DND-41 (cell line): ENCODE results near the gene DGKQ.

Source experiments
- ATAC-seq: fragments of 200-7000 bp; cut with Tn5 transposase; 3 replicates; pipeline ENCODE4 v1.9.1; 2021; ENCODE audit warnings: low read depth; ENCODE audit not compliant: insufficient read depth
- DNase-seq: peaks from one replicate; pipeline ENCODE4 v3.0.0-alpha.2; 2020
- H2AFZ ChIP-seq: 2 replicates; pipeline ENCODE4 v1.6.0; 2012; ENCODE audit warnings: low read depth, low read length
- H3K27ac ChIP-seq: 2 replicates; pipeline ENCODE4 v1.5.1; 2012; ENCODE audit warnings: low read length, inconsistent platforms
- H3K27me3 ChIP-seq: fragments of 200-600 bp; sonication (generic); 2 replicates; pipeline ENCODE4 v1.6.0; 2012; ENCODE audit warnings: low read length, mild to moderate bottlenecking, inconsistent platforms; ENCODE audit not compliant: insufficient read depth, poor library complexity
- H3K36me3 ChIP-seq: 2 replicates; pipeline ENCODE4 v1.5.1; 2012; ENCODE audit warnings: low read length, inconsistent platforms; ENCODE audit not compliant: insufficient read depth
- H3K4me1 ChIP-seq: 2 replicates; pipeline ENCODE4 v1.5.1; 2012; ENCODE audit warnings: mild to moderate bottlenecking, low read length; ENCODE audit not compliant: insufficient read depth
- H3K4me2 ChIP-seq: 2 replicates; pipeline ENCODE4 v1.6.0; 2012; ENCODE audit warnings: mild to moderate bottlenecking, moderate library complexity, low read length, inconsistent platforms; ENCODE audit not compliant: insufficient read depth
- H3K4me3 ChIP-seq, 2 experiments: fragments of 200-600 bp in 1 of 2; shearing (Covaris generic) in 1 of 2; 2 replicates each; pipeline ENCODE4 v1.5.1; 2012 to 2016; ENCODE audit warnings: inconsistent platforms in 2 of 2, low read length in 2 of 2, mild to moderate bottlenecking in 2 of 2, low read depth in 1 of 2, moderate library complexity in 1 of 2
- H3K79me2 ChIP-seq: 2 replicates; pipeline ENCODE4 v1.6.0; 2012; ENCODE audit warnings: low read length, inconsistent platforms; ENCODE audit not compliant: insufficient read depth
- H3K9ac ChIP-seq: 2 replicates; pipeline ENCODE4 v1.6.0; 2012; ENCODE audit warnings: low read depth, mild to moderate bottlenecking, inconsistent platforms, low read length, moderate library complexity
- H3K9me3 ChIP-seq: 2 replicates; pipeline ENCODE4 v1.5.1; 2012; ENCODE audit warnings: low read length, moderate library complexity, mild to moderate bottlenecking, inconsistent platforms; ENCODE audit not compliant: insufficient read depth, severe bottlenecking
- H4K20me1 ChIP-seq: 2 replicates; pipeline ENCODE4 v1.6.0; 2012; ENCODE audit warnings: low read length; ENCODE audit not compliant: insufficient read depth
- EZH2 ChIP-seq: IDR thresholded peaks from 3 replicates; pipeline ENCODE4 v1.6.1; 2012; ENCODE audit warnings: borderline replicate concordance, low read depth, mild to moderate bottlenecking, moderate library complexity, low read length, inconsistent platforms; ENCODE audit not compliant: severe bottlenecking
- TF ChIP-seq, protein P1 (sequence below): IDR thresholded peaks from 2 replicates; pipeline ENCODE4 v1.5.1; 2012; ENCODE audit warnings: borderline replicate concordance, low read length, moderate library complexity, mild to moderate bottlenecking; ENCODE audit not compliant: poor library complexity, severe bottlenecking; ENCODE audit errors: extremely low read depth

DGKQ gene

GRCh38 chr4:1004071-1004418 lies 30.7 kb upstream of the DGKQ start:
- no peaks in the 10 kb centered on the region for H3K27me3 ChIP-seq
- no peak overlapping the region for H3K27ac ChIP-seq
- TF ChIP-seq EZH2 = no peak
- TF ChIP-seq, protein P1, sequence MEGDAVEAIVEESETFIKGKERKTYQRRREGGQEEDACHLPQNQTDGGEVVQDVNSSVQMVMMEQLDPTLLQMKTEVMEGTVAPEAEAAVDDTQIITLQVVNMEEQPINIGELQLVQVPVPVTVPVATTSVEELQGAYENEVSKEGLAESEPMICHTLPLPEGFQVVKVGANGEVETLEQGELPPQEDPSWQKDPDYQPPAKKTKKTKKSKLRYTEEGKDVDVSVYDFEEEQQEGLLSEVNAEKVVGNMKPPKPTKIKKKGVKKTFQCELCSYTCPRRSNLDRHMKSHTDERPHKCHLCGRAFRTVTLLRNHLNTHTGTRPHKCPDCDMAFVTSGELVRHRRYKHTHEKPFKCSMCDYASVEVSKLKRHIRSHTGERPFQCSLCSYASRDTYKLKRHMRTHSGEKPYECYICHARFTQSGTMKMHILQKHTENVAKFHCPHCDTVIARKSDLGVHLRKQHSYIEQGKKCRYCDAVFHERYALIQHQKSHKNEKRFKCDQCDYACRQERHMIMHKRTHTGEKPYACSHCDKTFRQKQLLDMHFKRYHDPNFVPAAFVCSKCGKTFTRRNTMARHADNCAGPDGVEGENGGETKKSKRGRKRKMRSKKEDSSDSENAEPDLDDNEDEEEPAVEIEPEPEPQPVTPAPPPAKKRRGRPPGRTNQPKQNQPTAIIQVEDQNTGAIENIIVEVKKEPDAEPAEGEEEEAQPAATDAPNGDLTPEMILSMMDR = no peak
- no peak overlapping the region for H3K9ac ChIP-seq
- ATAC-seq (no peak), DNase-seq (no peak)
- no peak overlapping the region for H3K4me3 ChIP-seq
- H2AFZ ChIP-seq = no peak overlapping the region
- no peak overlapping the region for H3K4me2 ChIP-seq
- no peaks in the 10 kb centered on the region for H3K79me2 ChIP-seq
- H4K20me1 ChIP-seq = peaks cover 7% of the 10 kb centered on the region; the same call in 1 of the 2 replicates
- H3K36me3 ChIP-seq = no peaks in the 10 kb centered on the region
- H3K4me1 ChIP-seq = no peaks in the 10 kb centered on the region
- H3K9me3 ChIP-seq = no peaks in the 10 kb centered on the region

GRCh38 chr4:1003271-1004070 lies 30.1 kb upstream of the DGKQ start:
- H3K27ac ChIP-seq = no peak overlapping the region
- H3K9ac ChIP-seq = no peak overlapping the region
- no peaks in the 10 kb centered on the region for H3K36me3 ChIP-seq
- DNase-seq = no peak
- no peak for ATAC-seq
- no peaks in the 10 kb centered on the region for H3K9me3 ChIP-seq
- H3K4me3 ChIP-seq = no peak overlapping the region
- H2AFZ ChIP-seq = no peak overlapping the region
- H3K27me3 ChIP-seq = no peaks in the 10 kb centered on the region
- no peaks in the 10 kb centered on the region for H3K4me1 ChIP-seq
- H3K4me2 ChIP-seq = no peak overlapping the region
- no peak for TF ChIP-seq EZH2
- TF ChIP-seq, protein P1 = no peak
- H4K20me1 ChIP-seq = peaks cover 5% of the 10 kb centered on the region; the same call in 1 of the 2 replicates
- H3K79me2 ChIP-seq = no peaks in the 10 kb centered on the region

- no peaks in the 10 kb centered on the region for H3K4me1 ChIP-seq
- H3K9ac ChIP-seq = no peak overlapping the region
- H4K20me1 ChIP-seq = peaks cover 3% of the 10 kb centered on the region; the same call in 1 of the 2 replicates
- ATAC-seq (no peak), DNase-seq (no peak)
- H2AFZ ChIP-seq = no peak overlapping the region
- H3K4me3 ChIP-seq = no peak overlapping the region
- no peaks in the 10 kb centered on the region for H3K9me3 ChIP-seq
- H3K27me3 ChIP-seq = no peaks in the 10 kb centered on the region
- H3K79me2 ChIP-seq = no peaks in the 10 kb centered on the region
- H3K27ac ChIP-seq = no peak overlapping the region
- TF ChIP-seq, protein P1 = no peak
- no peak for TF ChIP-seq EZH2
- H3K4me2 ChIP-seq = no peak overlapping the region
- no peaks in the 10 kb centered on the region for H3K36me3 ChIP-seq
These were observed 29.4 kb upstream of the DGKQ start for GRCh38 chr4:1002631-1003251.
